ENCODE results near the gene IL2RA. TPM values are rescaled to one million over a fixed set of nuclear protein-coding genes. Genes with fewer than 3 reads are reported as not detected.

The IL2RA gene
- total RNA-seq, 6 donors from 2014 or later = 0.91 to 8.4 (median 4.0) TPM; not detected in 1

DNA sequence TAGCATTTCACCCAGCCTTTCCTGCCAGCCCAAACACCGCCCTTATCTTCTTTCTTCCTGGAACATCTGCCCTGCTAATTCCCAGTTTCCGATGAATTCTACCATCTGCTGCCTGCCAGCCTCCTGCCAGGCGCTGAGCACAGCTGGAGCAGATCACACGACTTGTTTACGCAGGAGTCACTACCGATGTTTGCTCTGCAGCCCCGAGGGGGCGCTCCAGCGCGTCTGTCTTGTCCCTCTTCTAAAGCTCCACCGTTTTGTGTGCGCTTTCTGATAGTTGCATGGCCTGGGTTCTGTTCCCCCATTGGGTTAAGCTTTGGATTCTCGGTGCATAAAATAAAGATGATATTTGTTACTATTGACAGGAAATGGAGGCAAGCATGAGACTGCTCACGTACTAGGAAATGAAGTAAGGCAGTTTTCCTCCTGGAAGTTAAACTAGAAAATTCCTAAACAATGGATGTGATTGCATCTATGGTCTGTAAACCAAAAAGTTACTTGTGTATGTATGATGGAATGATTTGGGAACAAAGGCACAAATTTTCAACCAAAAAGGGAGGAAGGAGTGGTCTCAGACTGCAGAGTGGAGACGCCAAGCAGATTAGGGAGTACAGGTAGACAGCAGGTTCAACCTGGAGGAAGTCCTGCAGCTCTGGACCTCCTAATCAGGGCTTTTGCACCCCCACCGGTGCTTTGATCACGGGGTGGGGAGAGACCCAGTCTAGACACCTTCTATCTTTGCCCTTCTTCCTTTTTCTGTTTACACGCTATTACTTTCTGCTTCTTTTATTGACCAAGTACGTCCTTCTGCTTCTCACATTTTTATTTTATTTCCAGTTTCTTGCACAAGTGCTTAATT lies 24.4 kb upstream of the IL2RA start:
- ATAC-seq (ENCODE audit: low FRiP score in 2 of 2) = peak; percentile 79 to 87
- Histone ChIP-seq H3K36me3 (no peaks in the 10 kb centered on the region), H3K27me3 (no peaks in the 10 kb centered on the region), H3K4me3 (no peak overlapping the region), H3K9me3 (no peaks in the 10 kb centered on the region), H3K4me1 (peaks cover 42 to 50% (median 46%) of the 10 kb centered on the region in 4 donors), H3K27ac (peak overlapping the region; percentile 38 to 75 (median 64))
- peak in 2 of 4 donors; percentile 44 to 59 for TF ChIP-seq EP300 (IDR thresholded peaks at IDR 0.05)
- no peak for TF ChIP-seq POLR2A (IDR thresholded peaks at IDR 0.05)
- TF ChIP-seq POLR2AphosphoS5 (IDR thresholded peaks at IDR 0.05) = peak; percentile 65 to 88
- TF ChIP-seq, protein P1, sequence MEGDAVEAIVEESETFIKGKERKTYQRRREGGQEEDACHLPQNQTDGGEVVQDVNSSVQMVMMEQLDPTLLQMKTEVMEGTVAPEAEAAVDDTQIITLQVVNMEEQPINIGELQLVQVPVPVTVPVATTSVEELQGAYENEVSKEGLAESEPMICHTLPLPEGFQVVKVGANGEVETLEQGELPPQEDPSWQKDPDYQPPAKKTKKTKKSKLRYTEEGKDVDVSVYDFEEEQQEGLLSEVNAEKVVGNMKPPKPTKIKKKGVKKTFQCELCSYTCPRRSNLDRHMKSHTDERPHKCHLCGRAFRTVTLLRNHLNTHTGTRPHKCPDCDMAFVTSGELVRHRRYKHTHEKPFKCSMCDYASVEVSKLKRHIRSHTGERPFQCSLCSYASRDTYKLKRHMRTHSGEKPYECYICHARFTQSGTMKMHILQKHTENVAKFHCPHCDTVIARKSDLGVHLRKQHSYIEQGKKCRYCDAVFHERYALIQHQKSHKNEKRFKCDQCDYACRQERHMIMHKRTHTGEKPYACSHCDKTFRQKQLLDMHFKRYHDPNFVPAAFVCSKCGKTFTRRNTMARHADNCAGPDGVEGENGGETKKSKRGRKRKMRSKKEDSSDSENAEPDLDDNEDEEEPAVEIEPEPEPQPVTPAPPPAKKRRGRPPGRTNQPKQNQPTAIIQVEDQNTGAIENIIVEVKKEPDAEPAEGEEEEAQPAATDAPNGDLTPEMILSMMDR (IDR thresholded peaks at IDR 0.05) = peak; percentile 59 to 83 (median 76)
- peak; percentile 93 to 94 for DNase-seq
- WGBS, 2 donors = 14 to 18% methylated on average over 19 of the region's 19 CpGs

DNA sequence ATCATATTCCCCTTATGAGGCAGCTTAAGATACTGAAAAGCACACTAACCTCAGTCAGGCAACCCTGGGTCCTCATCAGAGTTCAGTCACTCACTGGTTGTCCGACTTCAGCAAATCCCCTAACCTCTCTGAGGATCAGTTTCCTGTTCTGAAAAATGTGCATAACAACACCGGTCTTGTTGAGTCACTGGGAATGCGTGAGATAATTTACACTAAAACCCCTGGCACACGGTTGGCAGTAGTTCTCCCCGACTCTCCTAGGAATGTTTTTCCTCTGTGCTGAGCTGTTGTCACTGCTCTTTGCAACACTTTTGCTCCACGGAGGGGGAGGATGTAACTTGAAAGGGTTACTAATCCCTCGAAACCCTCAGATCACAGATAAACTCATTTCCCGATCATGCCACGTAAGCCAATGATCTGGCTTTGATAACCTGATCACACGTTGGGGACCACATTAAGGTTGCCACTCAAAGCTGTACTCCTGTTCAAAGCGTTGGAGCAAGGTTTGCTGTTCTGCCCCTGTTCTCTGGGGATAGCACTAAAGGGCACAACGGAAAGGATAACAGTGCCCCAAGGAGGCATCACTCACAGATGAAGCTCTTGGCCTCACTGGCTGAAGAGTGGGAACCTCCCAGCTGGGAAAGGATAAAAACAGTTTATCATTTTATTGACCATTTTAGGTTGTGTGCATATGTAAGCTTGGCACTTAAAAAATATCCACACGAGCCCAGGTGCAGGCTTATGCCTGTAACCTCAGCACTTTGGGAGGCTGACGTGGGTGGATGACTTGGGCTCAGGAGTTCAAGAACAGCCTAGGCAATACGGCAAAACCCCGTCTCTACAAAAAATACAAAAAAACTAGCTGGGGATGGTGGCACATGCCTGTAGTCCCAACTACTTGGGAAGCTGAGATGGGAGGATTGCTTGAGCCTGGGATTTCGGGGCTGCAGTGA lies 21.6 kb upstream of the IL2RA start:
- DNase-seq = no peak
- Histone ChIP-seq H3K4me3 (no peak overlapping the region), H3K9me3 (no peaks in the 10 kb centered on the region), H3K27me3 (no peaks in the 10 kb centered on the region), H3K27ac (peak overlapping the region in 3 of 4 donors; percentile 16 to 63 (median 35)), H3K4me1 (peaks cover 24 to 32% (median 28%) of the 10 kb centered on the region in 4 donors), H3K36me3 (no peaks in the 10 kb centered on the region)
- 46 to 62% methylated on average over 17 of the region's 17 CpGs for WGBS, 2 donors
- TF ChIP-seq POLR2A (IDR thresholded peaks at IDR 0.05) (no peak), EP300 (IDR thresholded peaks at IDR 0.05) (no peak), POLR2AphosphoS5 (IDR thresholded peaks at IDR 0.05) (no peak)
- TF ChIP-seq, protein P1 (IDR thresholded peaks at IDR 0.05) = no peak
- no peak for ATAC-seq (ENCODE audit: low FRiP score in 2 of 2)

DNA sequence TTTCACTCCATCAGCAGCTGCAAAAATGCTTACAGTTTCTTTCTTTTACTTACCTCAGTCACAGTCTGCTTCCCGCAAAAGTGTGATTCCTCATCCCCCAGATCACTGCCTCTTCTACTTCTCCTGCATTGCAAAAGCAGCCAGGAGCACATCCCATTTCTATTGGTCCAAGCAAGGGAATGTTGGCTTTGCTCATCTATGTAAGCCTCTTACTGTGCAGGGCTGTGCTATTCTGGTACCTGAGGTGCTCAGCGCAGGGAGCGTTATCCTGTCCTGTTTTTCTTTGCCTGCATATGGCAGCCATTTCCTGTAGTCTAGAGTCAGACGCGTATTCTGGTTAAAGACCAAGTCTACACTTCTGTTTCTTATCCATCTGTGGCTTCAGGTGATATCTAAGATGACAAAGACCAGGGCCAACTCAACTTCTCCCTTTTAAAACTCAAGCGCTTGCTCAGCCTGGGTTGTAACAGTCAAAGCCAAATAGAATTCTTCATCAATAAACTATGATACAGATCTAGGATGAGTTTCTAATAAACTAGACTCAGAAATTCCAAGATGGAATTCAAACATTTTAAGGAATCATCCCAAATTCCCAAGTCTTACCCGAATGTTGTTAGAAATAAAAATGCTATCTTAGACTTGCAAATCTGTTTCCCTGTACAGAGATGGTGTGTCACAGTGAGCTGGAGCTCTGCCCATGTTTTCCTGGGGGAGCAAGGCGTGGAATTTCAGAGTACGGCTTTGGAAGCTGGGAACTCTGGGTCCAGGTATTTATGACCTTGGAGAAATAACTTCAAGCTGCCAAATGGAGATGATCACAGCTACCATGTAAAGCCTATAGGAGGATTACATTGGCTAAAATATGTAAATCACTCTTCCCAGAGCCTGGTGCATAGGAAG lies 20.6 kb upstream of the IL2RA start:
- no peak for DNase-seq
- 78 to 83% methylated on average over 9 of the region's 9 CpGs for WGBS, 2 donors

More for the DNA sequence above, 20.6 kb upstream of the IL2RA start:
- H3K36me3 ChIP-seq = no peaks in the 10 kb centered on the region
- no peaks in the 10 kb centered on the region for H3K9me3 ChIP-seq
- no peak overlapping the region for H3K4me3 ChIP-seq
- peaks cover 15 to 26% (median 22%) of the 10 kb centered on the region in 4 donors for H3K4me1 ChIP-seq
- peak overlapping the region in 3 of 4 donors; percentile 16 to 63 (median 35) for H3K27ac ChIP-seq
- no peak for TF ChIP-seq POLR2AphosphoS5 (IDR thresholded peaks at IDR 0.05)
- TF ChIP-seq POLR2A (IDR thresholded peaks at IDR 0.05) = no peak
- TF ChIP-seq, protein P1 (IDR thresholded peaks at IDR 0.05) = no peak
- TF ChIP-seq EP300 (IDR thresholded peaks at IDR 0.05) = no peak
- no peak for ATAC-seq (ENCODE audit: low FRiP score in 2 of 2)
- no peaks in the 10 kb centered on the region for H3K27me3 ChIP-seq

Measured in upper lobe of left lung (tissue), 6 donors.